Calu3 (cell line): ENCODE results near the gene CPT1B. TPM values are rescaled to one million over a fixed set of nuclear protein-coding genes. Genes with fewer than 3 reads are reported as not detected.

ENCODE experiments used
- BruUV-seq: library from RNA; stranded (reverse); fragments of 400-500 nt; replicated peaks from 2 replicates; lab custom pipeline; 2021; lab: Mats Ljungman, UMichigan
- CTCF ChIA-PET: fragments of 300-600 bp; sonication (Branson Sonifier 250); formaldehyde crosslinking; loops from one replicate; lab custom pipeline; 2022; ENCODE audit warnings: antibody characterized with exemption; lab: Charles Lee
- DNase-seq: peaks from one replicate; pipeline ENCODE4 v3.0.0; 2022
- H3K27ac Mint-ChIP-seq: one replicate; pipeline ENCODE4 v1.8.0; 2022; ENCODE audit warnings: mixed read lengths; ENCODE audit not compliant: unreplicated experiment
- H3K27me3 Mint-ChIP-seq: one replicate; pipeline ENCODE4 v1.8.0; 2022; ENCODE audit warnings: mixed read lengths; ENCODE audit not compliant: unreplicated experiment
- H3K36me3 Mint-ChIP-seq: one replicate; pipeline ENCODE4 v1.8.0; 2022; ENCODE audit warnings: mild to moderate bottlenecking, moderate library complexity, mixed read lengths; ENCODE audit not compliant: insufficient read depth, unreplicated experiment
- H3K4me1 Mint-ChIP-seq: one replicate; pipeline ENCODE4 v1.8.0; 2022; ENCODE audit warnings: mild to moderate bottlenecking, low read depth, mixed read lengths; ENCODE audit not compliant: unreplicated experiment
- H3K4me3 Mint-ChIP-seq: one replicate; pipeline ENCODE4 v1.8.0; 2022; ENCODE audit warnings: mild to moderate bottlenecking, low read depth, moderate library complexity, mixed read lengths; ENCODE audit not compliant: unreplicated experiment
- H3K9me3 Mint-ChIP-seq: one replicate; pipeline ENCODE4 v1.8.0; 2022; ENCODE audit warnings: low read depth, mixed read lengths; ENCODE audit not compliant: unreplicated experiment
- intact Hi-C: fragments of 100-400 bp; cut with micrococcal nuclease; formaldehyde crosslinking; loops from one replicate; pipeline ENCODE4 v1.10.0; 2022; ENCODE audit not compliant: unreplicated experiment
- total RNA-seq: library from RNA; stranded (reverse); gene quantifications from 2 replicates; pipeline ENCODE4 v1.2.3, GENCODE V29; 2022
- TF ChIP-seq, protein P1 (sequence below): fragments of 200-600 bp; IDR thresholded peaks from one replicate; pipeline ENCODE4 v1.8.0; 2022; ENCODE audit warnings: antibody characterized with exemption; ENCODE audit not compliant: unreplicated experiment

CPT1B gene
- total RNA-seq, 1 experiment from 2014 or later: 72.6 TPM

DNA sequence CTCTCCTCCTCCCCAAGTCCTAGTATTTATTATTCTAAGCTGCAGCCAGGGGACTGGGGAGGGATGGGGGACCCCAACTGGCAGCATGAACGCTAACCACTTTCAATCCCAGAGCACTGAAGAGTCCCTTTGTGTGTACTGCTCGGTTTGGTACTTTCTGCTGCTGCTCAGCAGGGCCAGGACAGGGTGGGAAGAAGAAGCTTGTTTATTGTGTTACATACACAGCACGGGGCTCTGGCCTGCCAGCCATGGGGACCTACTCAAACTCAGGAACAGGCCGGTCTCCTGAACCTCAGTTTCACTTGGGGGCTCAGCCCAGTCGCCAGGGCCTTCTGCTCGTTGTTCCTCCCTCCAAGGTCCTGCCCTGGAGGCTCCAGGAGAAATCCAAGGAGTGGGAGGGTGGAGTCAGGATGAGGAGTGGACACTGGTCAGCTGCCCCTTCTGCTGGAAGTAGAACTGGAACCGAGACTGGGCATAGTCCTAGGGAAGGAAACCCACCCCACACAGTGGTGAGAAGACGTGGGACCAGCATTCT is 616 bp upstream of the CPT1B start:
- Mint-ChIP-seq H3K9me3 (no peaks in the 10 kb centered on the region), H3K27me3 (no peaks in the 10 kb centered on the region), H3K4me1 (no peaks in the 10 kb centered on the region), H3K36me3 (peaks cover 78% of the 10 kb centered on the region), H3K4me3 (no peak overlapping the region), H3K27ac (no peak overlapping the region)
- no TSS peak for BruUV-seq
- TF ChIP-seq, protein P1, sequence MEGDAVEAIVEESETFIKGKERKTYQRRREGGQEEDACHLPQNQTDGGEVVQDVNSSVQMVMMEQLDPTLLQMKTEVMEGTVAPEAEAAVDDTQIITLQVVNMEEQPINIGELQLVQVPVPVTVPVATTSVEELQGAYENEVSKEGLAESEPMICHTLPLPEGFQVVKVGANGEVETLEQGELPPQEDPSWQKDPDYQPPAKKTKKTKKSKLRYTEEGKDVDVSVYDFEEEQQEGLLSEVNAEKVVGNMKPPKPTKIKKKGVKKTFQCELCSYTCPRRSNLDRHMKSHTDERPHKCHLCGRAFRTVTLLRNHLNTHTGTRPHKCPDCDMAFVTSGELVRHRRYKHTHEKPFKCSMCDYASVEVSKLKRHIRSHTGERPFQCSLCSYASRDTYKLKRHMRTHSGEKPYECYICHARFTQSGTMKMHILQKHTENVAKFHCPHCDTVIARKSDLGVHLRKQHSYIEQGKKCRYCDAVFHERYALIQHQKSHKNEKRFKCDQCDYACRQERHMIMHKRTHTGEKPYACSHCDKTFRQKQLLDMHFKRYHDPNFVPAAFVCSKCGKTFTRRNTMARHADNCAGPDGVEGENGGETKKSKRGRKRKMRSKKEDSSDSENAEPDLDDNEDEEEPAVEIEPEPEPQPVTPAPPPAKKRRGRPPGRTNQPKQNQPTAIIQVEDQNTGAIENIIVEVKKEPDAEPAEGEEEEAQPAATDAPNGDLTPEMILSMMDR: no peak
- no peak for DNase-seq
- intact Hi-C loops: no loop called here
- CTCF ChIA-PET: no interaction called here

DNA sequence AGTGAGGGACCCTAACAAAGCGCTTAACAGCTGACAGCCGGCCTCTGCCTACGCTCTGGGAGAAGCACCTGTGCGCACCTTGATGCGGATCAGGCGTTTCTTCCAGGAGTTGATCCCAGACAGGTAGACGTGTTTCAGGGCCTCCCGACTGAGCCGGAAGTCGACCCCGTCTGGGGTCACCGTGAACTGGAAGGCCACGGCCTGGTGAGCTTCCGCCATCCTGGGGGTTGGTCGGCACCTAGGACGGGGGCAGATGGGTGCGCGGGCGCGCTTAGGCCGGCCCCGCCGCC is 585 bp downstream of the CPT1B start:
- no peak for DNase-seq
- CTCF ChIA-PET: interaction anchor here (0.6 kb wide), 1 partner anchor 13 kb away, joined by 3 read pairs; no protein-coding TSS in a partner anchor
- H3K27me3 Mint-ChIP-seq: no peaks in the 10 kb centered on the region
- BruUV-seq: no TSS peak
- no peaks in the 10 kb centered on the region for H3K9me3 Mint-ChIP-seq
- H3K27ac Mint-ChIP-seq: peak overlapping the region; percentile 34
- no peaks in the 10 kb centered on the region for H3K4me1 Mint-ChIP-seq
- no peak overlapping the region for H3K4me3 Mint-ChIP-seq
- H3K36me3 Mint-ChIP-seq: peaks cover 74% of the 10 kb centered on the region
- TF ChIP-seq, protein P1: no peak
- intact Hi-C loops: no loop called here

DNA sequence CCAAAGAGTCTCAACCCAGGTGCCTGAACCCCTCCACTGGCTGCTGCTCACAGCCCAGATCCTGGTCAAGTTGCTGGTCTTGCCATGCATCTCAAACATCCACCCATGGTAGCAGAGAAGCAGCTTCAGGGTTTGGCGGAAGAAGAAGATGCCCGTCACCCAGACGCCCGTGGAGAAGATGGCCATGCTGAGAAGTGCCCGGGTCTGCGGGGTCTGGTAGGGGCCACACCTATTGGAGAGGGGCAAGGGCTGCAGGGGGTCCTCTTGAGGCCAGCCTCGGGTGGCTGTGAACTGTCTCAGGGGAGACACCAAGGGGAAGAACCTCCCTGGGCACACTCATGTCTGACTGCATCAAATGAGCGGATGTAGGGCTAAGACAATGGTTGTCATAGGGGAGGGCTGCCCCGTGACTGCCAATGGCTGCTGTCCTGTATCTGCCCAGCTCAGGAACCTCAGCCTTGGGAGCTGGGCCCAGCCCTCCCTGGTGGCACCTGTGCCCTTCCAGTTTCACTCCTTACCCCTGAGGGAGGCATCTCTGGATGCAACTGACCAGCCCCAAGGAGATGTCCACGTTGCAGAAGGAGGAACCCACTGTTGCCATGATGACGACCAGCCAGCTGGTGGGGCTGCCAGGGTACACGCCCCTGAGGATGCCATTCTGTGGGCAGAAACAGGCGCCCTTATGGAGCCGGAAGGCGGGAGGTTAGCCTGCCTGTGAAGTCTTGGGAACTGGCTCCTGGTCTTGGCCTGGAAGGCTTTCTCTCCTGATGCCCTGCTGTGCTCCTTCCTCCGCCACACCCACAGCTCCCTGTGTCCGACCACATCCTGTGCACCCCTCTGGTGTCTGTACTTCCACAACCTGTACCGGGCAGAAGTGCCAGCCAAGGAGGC is 1.2 kb downstream of the CPT1B start:
- Mint-ChIP-seq H3K9me3 (no peaks in the 10 kb centered on the region), H3K27ac (peak overlapping the region; percentile 34), H3K4me1 (no peaks in the 10 kb centered on the region), H3K36me3 (peaks cover 73% of the 10 kb centered on the region), H3K4me3 (no peak overlapping the region), H3K27me3 (no peaks in the 10 kb centered on the region)
- TF ChIP-seq, protein P1: no peak
- CTCF ChIA-PET: interaction anchor here (0.6 kb wide), 1 partner anchor 12 kb away, joined by 3 read pairs; no protein-coding TSS in a partner anchor
- no TSS peak for BruUV-seq
- intact Hi-C loops: no loop called here
- no peak for DNase-seq

DNA sequence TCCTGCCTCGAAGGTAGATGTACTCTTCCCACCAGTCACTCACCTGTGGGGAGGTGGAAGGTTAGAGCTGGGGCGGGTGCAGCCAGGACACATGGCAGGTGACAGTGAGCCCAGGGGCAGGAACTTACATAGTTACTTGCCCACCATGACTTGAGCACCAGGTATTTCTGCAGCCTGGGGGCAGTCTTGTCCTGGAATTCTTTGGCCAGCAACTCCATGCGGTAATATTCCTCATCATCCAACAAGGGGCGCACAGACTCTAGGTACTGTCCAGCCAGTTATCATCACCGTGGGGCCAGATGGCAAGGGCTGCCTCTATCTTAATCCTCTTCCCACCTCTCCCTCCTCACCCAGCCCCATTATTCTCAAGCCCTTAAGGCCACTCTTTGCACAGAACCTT is 2.2 kb downstream of the CPT1B start:
- CTCF ChIA-PET: no interaction called here
- peak overlapping the region; percentile 34 for H3K27ac Mint-ChIP-seq
- DNase-seq: peak; percentile 27
- H3K36me3 Mint-ChIP-seq: peaks cover 71% of the 10 kb centered on the region
- H3K9me3 Mint-ChIP-seq: no peaks in the 10 kb centered on the region
- BruUV-seq: no TSS peak
- no peak overlapping the region for H3K4me3 Mint-ChIP-seq
- intact Hi-C loops: no loop called here
- TF ChIP-seq, protein P1: no peak
- H3K27me3 Mint-ChIP-seq: no peaks in the 10 kb centered on the region
- no peaks in the 10 kb centered on the region for H3K4me1 Mint-ChIP-seq
